Liver (tissue), 9 donors: Measurements from ENCODE around the gene COG4. TPM values are rescaled to one million over a fixed set of nuclear protein-coding genes. Genes with fewer than 3 reads are reported as not detected.

ENCODE experiments used
- DNase-seq: peaks from one replicate; pipeline ENCODE4 v3.0.0-alpha.2; 2017; ENCODE audit warnings: low spot score
- H3K27ac ChIP-seq, 2 donors: one replicate each; pipeline ENCODE4 v1.7.0; 2013; ENCODE audit warnings: inconsistent platforms in 2 of 2, low read length in 2 of 2, control low read depth in 1 of 2, low read depth in 1 of 2, mild to moderate bottlenecking in 1 of 2
- H3K27me3 ChIP-seq, 4 donors: one replicate each; pipeline versions ENCODE4 v1.6.1 to v1.7.0; 2013; ENCODE audit warnings: low read length in 3 of 4, inconsistent platforms in 1 of 4, mild to moderate bottlenecking in 1 of 4, moderate library complexity in 1 of 4; ENCODE audit not compliant: control insufficient read depth in 4 of 4, insufficient read depth in 4 of 4
- H3K36me3 ChIP-seq, 4 donors: one replicate each; pipeline versions ENCODE4 v1.6.1 to v1.7.0; 2013; ENCODE audit warnings: low read length in 3 of 4, mild to moderate bottlenecking in 3 of 4, low read depth in 1 of 4, moderate library complexity in 1 of 4; ENCODE audit not compliant: control insufficient read depth in 4 of 4, insufficient read depth in 3 of 4
- H3K4me1 ChIP-seq, 4 donors: one replicate each; pipeline versions ENCODE4 v1.6.1 to v1.7.0; 2013; ENCODE audit warnings: low read length in 3 of 4, mild to moderate bottlenecking in 3 of 4, moderate library complexity in 1 of 4; ENCODE audit not compliant: control insufficient read depth in 4 of 4, insufficient read depth in 4 of 4
- H3K4me3 ChIP-seq, 3 donors: one replicate each; pipeline versions ENCODE4 v1.6.1 to v1.7.0; 2013; ENCODE audit warnings: low read length in 3 of 3, control low read depth in 1 of 3, low read depth in 1 of 3, mild to moderate bottlenecking in 1 of 3
- H3K9ac ChIP-seq, 2 donors: one replicate each; pipeline ENCODE4 v1.7.0; 2013; ENCODE audit warnings: low read length in 2 of 2, mild to moderate bottlenecking in 2 of 2, moderate library complexity in 2 of 2, control low read depth in 1 of 2, low read depth in 1 of 2
- H3K9me3 ChIP-seq, 4 donors: one replicate each; pipeline versions ENCODE4 v1.6.1 to v1.7.0; 2013; ENCODE audit warnings: low read length in 3 of 4; ENCODE audit not compliant: control insufficient read depth in 4 of 4
- FOXA1 ChIP-seq: IDR thresholded peaks from 2 replicates; pipeline ENCODE4 v1.6.1; 2016; ENCODE audit warnings: antibody characterized with exemption
- HNF4G ChIP-seq: IDR thresholded peaks from 2 replicates; pipeline ENCODE4 v1.6.1; 2016; ENCODE audit warnings: antibody characterized with exemption
- JUND ChIP-seq, 2 donors: IDR thresholded peaks; 2 replicates each; pipeline ENCODE4 v1.6.1; 2016; ENCODE audit warnings: antibody characterized with exemption in 2 of 2
- NR2F2 ChIP-seq: IDR thresholded peaks from 2 replicates; pipeline ENCODE4 v1.6.1; 2016; ENCODE audit warnings: antibody characterized with exemption
- RAD21 ChIP-seq, 2 donors: IDR thresholded peaks; 2 replicates each; pipeline ENCODE4 v1.6.1; 2016; ENCODE audit warnings: antibody characterized with exemption in 2 of 2, mild to moderate bottlenecking in 2 of 2
- RXRA ChIP-seq, 2 donors: IDR thresholded peaks; 2 replicates each; pipeline ENCODE4 v1.6.1; 2017 to 2018; ENCODE audit warnings: antibody characterized with exemption in 2 of 2, mild to moderate bottlenecking in 1 of 2
- WGBS: extraction: QIAGEN DNeasy Blood & Tissue Kit; methylation state at CpG from one replicate; pipeline ENCODE4 v1.1.7; 2013; 5-methylcytosine and 5-hydroxymethylcytosine counted together
- polyA plus RNA-seq, 2 donors: library from polyadenylated mRNA; stranded (reverse) in 1 of 2; unstranded in 1 of 2; fragments of 200-250 nt in 1 of 2; fragments of >200 nt in 1 of 2; fragmentation: Nextera tagmentation in 1 of 2; extraction: Ambion mirVana in 1 of 2; gene quantifications; one replicate each; pipeline versions ENCODE4 v1.2.1 to v1.2.3, GENCODE V29; 2013 to 2015
- total RNA-seq, 2 donors: library from RNA; depleted of rRNA; stranded (reverse); fragments of >200 nt; gene quantifications; one replicate each; pipeline ENCODE4 v1.2.3, GENCODE V29; 2014
- TF ChIP-seq, protein P1 (sequence below): IDR thresholded peaks from 2 replicates; pipeline ENCODE4 v1.6.1; 2016; ENCODE audit warnings: antibody characterized with exemption, mild to moderate bottlenecking
- TF ChIP-seq, protein P2 (sequence below): IDR thresholded peaks from 2 replicates; pipeline ENCODE4 v1.6.1; 2016; ENCODE audit warnings: antibody characterized with exemption
- donor health status: healthy.
- donor health status: healthy.
- donor health status: healthy.
- donor health status: healthy.
- donor health status: healthy.

The COG4 gene
- total and polyA plus RNA-seq, 4 donors: 15.3 to 59.5 (median 27.2) TPM

DNA sequence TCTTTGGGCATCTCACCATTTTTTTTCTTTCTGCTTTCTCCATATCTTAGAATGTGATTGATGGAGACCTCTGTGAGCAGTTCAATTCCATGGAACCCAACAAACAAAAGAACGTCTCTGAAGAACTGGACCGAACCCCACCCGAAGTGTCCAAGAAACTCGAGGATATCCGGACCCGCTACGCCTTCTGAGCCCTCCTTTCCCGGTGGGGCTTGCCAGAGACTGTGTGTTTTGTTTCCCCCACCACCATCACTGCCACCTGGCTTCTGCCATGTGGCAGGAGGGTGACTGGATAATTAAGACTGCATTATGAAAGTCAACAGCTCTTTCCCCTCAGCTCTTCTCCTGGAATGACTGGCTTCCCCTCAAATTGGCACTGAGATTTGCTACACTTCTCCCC is 48.3 kb upstream of the COG4 start:
- no peak for TF ChIP-seq FOXA1
- TF ChIP-seq HNF4G: no peak
- TF ChIP-seq NR2F2: no peak
- no peak for TF ChIP-seq RXRA (IDR thresholded peaks at IDR 0.05)
- TF ChIP-seq JUND (IDR thresholded peaks at IDR 0.05): no peak
- TF ChIP-seq RAD21 (IDR thresholded peaks at IDR 0.05): no peak
- TF ChIP-seq, protein P1, sequence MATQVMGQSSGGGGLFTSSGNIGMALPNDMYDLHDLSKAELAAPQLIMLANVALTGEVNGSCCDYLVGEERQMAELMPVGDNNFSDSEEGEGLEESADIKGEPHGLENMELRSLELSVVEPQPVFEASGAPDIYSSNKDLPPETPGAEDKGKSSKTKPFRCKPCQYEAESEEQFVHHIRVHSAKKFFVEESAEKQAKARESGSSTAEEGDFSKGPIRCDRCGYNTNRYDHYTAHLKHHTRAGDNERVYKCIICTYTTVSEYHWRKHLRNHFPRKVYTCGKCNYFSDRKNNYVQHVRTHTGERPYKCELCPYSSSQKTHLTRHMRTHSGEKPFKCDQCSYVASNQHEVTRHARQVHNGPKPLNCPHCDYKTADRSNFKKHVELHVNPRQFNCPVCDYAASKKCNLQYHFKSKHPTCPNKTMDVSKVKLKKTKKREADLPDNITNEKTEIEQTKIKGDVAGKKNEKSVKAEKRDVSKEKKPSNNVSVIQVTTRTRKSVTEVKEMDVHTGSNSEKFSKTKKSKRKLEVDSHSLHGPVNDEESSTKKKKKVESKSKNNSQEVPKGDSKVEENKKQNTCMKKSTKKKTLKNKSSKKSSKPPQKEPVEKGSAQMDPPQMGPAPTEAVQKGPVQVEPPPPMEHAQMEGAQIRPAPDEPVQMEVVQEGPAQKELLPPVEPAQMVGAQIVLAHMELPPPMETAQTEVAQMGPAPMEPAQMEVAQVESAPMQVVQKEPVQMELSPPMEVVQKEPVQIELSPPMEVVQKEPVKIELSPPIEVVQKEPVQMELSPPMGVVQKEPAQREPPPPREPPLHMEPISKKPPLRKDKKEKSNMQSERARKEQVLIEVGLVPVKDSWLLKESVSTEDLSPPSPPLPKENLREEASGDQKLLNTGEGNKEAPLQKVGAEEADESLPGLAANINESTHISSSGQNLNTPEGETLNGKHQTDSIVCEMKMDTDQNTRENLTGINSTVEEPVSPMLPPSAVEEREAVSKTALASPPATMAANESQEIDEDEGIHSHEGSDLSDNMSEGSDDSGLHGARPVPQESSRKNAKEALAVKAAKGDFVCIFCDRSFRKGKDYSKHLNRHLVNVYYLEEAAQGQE: no peak
- H3K4me3 ChIP-seq: no peak overlapping the region
- H3K4me1 ChIP-seq: peaks cover 0 to 4% (median 3%) of the 10 kb centered on the region in 4 donors
- no peak for DNase-seq
- H3K9ac ChIP-seq: no peak overlapping the region
- H3K27ac ChIP-seq: peak overlapping the region in 1 of 2 donors; percentile 3
- H3K36me3 ChIP-seq: peaks cover 17 to 68% (median 59%) of the 10 kb centered on the region in 4 donors
- H3K9me3 ChIP-seq: no peaks in the 10 kb centered on the region
- 93% methylated on average over 8 of the region's 8 CpGs for WGBS
- no peaks in the 10 kb centered on the region for H3K27me3 ChIP-seq

DNA sequence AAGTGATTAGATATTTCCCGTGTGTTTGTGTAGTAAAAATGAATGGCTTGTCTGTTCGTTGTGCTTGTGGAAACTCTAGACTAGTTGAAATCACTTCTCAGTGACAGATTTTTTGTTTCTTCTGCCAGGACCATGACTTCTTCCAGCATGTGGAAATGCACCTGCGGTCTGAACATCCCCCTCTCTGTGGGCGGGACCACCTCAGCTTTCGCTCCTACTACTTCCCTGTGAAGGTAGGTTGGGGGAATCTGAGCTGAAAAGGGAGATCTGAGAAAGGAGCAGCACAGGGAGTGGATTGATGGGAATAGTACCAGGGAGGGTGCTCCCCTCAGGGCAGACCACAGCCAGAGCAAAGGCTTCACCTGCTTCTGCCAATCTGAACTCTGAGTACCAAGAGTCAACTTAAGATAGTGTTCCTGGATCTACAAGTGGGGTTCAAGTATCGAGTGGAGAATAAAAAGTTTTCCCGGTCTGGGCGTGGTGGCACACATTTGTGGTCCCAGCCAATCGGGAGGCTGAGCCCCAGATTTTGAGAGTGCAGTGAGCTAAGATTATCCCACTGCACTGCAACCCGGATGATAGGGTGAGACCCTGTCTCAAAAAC is 47.7 kb upstream of the COG4 start:
- Histone ChIP-seq H3K27ac (no peak overlapping the region), H3K4me1 (peaks cover 0 to under 1% (median 0%) of the 10 kb centered on the region in 4 donors), H3K4me3 (no peak overlapping the region)

More for the DNA sequence above, 47.7 kb upstream of the COG4 start:
- no peak for DNase-seq
- 94% methylated on average over 10 of the region's 10 CpGs for WGBS
- Histone ChIP-seq H3K9ac (no peak overlapping the region), H3K9me3 (no peaks in the 10 kb centered on the region), H3K27me3 (no peaks in the 10 kb centered on the region), H3K36me3 (peaks cover 19 to 73% (median 62%) of the 10 kb centered on the region in 4 donors)
- TF ChIP-seq HNF4G (no peak), NR2F2 (no peak), FOXA1 (no peak)
- TF ChIP-seq, protein P1: no peak
- TF ChIP-seq, protein P2, sequence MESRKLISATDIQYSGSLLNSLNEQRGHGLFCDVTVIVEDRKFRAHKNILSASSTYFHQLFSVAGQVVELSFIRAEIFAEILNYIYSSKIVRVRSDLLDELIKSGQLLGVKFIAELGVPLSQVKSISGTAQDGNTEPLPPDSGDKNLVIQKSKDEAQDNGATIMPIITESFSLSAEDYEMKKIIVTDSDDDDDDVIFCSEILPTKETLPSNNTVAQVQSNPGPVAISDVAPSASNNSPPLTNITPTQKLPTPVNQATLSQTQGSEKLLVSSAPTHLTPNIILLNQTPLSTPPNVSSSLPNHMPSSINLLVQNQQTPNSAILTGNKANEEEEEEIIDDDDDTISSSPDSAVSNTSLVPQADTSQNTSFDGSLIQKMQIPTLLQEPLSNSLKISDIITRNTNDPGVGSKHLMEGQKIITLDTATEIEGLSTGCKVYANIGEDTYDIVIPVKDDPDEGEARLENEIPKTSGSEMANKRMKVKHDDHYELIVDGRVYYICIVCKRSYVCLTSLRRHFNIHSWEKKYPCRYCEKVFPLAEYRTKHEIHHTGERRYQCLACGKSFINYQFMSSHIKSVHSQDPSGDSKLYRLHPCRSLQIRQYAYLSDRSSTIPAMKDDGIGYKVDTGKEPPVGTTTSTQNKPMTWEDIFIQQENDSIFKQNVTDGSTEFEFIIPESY: no peak
